Adrenal gland (tissue), 5 donors: ENCODE data around the gene CXADR.
"Not testable (repeated sequence)": the region's sequence is repeated elsewhere in the genome, so short reads cannot be mapped to it uniquely, and the experiment has no call there.

Experiments
- CTCF ChIP-seq, 6 experiments: fragments of 450-650 bp in 4 of 6; fragments of 200-600 bp in 2 of 6; sonication (generic) in 1 of 6; IDR thresholded peaks; 1 replicate in 5 of 6; 2 replicates in 1 of 6; pipeline versions ENCODE4 v1.5.1 to v1.8.0; 2016 to 2021; ENCODE audit warnings: antibody characterized with exemption in 6 of 6, mild to moderate bottlenecking in 2 of 6, moderate library complexity in 1 of 6
- POLR2A ChIP-seq, 2 donors: fragments of 450-650 bp; IDR thresholded peaks; one replicate each; pipeline ENCODE4 v1.6.1; 2017; ENCODE audit warnings: antibody characterized with exemption in 2 of 2, mild to moderate bottlenecking in 2 of 2, moderate library complexity in 1 of 2
- donor health status: DM: no; HTN: no; CAD: no.

GRCh38 chr21:17523979-17524494 lies 11.2 kb downstream of the CXADR start:
- not testable (repeated sequence) for TF ChIP-seq POLR2A, CTCF (IDR thresholded peaks at IDR 0.05)
